Kidney (tissue), 14 donors: ENCODE measurements around the gene ZNF638. TPM values are rescaled to one million over a fixed set of nuclear protein-coding genes. Genes with fewer than 3 reads are reported as not detected.
A peak's percentile ranks its signal among the peaks of the same experiment; 100 is the strongest.

Experiments
- DNase-seq, 5 donors: peaks; one replicate each; pipeline ENCODE4 v3.0.0-alpha.2; 2013 to 2020
- FAIRE-seq: peaks from 2 replicates; lab custom pipeline; 2012; peaks lifted over from hg19 to GRCh38; lab: Jason Lieb, UNC
- H3K27ac ChIP-seq, 2 donors: one replicate each; pipeline ENCODE4 v1.7.0; 2013; ENCODE audit warnings: low read depth in 2 of 2, low read length in 2 of 2, inconsistent platforms in 1 of 2
- H3K27me3 ChIP-seq: one replicate; pipeline ENCODE4 v1.7.1; 2013; ENCODE audit warnings: low read length, inconsistent platforms; ENCODE audit not compliant: control insufficient read depth, insufficient read depth
- H3K36me3 ChIP-seq, 3 donors: one replicate each; pipeline versions ENCODE4 v1.7.0 to v1.7.1; 2013; ENCODE audit warnings: low read length in 3 of 3, control low read depth in 1 of 3, inconsistent platforms in 1 of 3; ENCODE audit not compliant: insufficient read depth in 3 of 3, control insufficient read depth in 2 of 3
- H3K4me1 ChIP-seq, 3 donors: one replicate each; pipeline versions ENCODE4 v1.7.0 to v1.7.1; 2013; ENCODE audit warnings: low read length in 3 of 3, inconsistent platforms in 1 of 3, low read depth in 1 of 3; ENCODE audit not compliant: control insufficient read depth in 2 of 3, insufficient read depth in 2 of 3
- H3K4me3 ChIP-seq, 3 donors: one replicate each; pipeline versions ENCODE4 v1.7.0 to v1.8.1; 2013; ENCODE audit warnings: low read length in 3 of 3, control low read depth in 1 of 3, inconsistent platforms in 1 of 3
- H3K9ac ChIP-seq, 3 donors: one replicate each; pipeline versions ENCODE4 v1.7.0 to v1.7.1; 2013; ENCODE audit warnings: low read length in 3 of 3, control low read depth in 1 of 3, inconsistent platforms in 1 of 3
- H3K9me3 ChIP-seq, 3 donors: one replicate each; pipeline versions ENCODE4 v1.7.0 to v1.7.1; 2013; ENCODE audit warnings: low read length in 3 of 3, control low read depth in 1 of 3, inconsistent platforms in 1 of 3; ENCODE audit not compliant: control insufficient read depth in 2 of 3, insufficient read depth in 1 of 3
- intact Hi-C: fragments of 100-400 bp; cut with DNase I; formaldehyde crosslinking; loops from one replicate; pipeline ENCODE4 v1.11.1; 2022
- polyA plus RNA-seq: library from polyadenylated mRNA; stranded (reverse); fragments of 350-450 nt; fragmentation: Illumina TruSeq; extraction: RNeasy Lipid Tissue Mini Kit (QIAGEN cat#74804); gene quantifications from one replicate; pipeline ENCODE4 v1.2.3, GENCODE V29; 2014; ENCODE audit warnings: low read depth, low replicate concordance; ENCODE audit not compliant: insufficient read depth
- total RNA-seq: library from RNA; stranded (reverse); fragmentation: NEBNext Ultra II Directional; extraction: Animal tissue kit (Norgen Biotek cat#: 25700); gene quantifications from one replicate; pipeline ENCODE4 v1.2.1, GENCODE V29; 2021
- TF ChIP-seq, protein P1 (sequence below): IDR thresholded peaks from 3 replicates; pipeline ENCODE4 v1.5.1; 2012; ENCODE audit warnings: mild to moderate bottlenecking, moderate library complexity, borderline replicate concordance; ENCODE audit not compliant: insufficient read depth; ENCODE audit errors: extremely low read depth
- donor health status: control.
- donor health status: control.
- donor health status: control.
- donor health status: control.
- donor health status: control.
- donor health status: DM: yes; HTN: yes; CAD: no.
- donor health status: Normal renal cell carcinoma (clear cell type).

ZNF638 gene
- total and polyA plus RNA-seq, 2 donors from 2014 or later = 84.8 to 122 TPM

DNA sequence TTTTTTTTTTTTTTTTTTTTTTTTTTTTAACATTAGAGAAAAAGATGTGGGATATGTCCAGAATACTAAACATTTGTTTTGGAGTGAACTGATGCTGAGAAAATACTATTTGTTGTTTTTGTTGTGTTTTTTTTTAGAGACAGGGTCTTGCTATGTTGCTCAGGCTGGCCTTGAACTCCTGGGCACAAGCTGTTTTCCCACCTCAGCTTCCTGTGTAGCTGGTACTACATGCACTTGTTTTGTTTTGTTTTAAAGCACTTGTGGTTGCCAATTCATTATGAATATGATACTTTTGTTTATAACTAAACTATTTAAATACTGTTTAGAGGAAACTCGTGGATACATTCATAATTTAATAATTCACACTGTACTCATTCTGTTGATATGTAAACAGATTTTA is 88.4 kb downstream of the ZNF638 start:
- Histone ChIP-seq H3K4me3 (no peak overlapping the region), H3K27ac (no peak overlapping the region), H3K9ac (no peak overlapping the region), H3K27me3 (no peaks in the 10 kb centered on the region), H3K4me1 (no peaks in the 10 kb centered on the region), H3K9me3 (no peaks in the 10 kb centered on the region), H3K36me3 (peaks cover 2 to 12% (median 9%) of the 10 kb centered on the region in 3 donors)
- DNase-seq = no peak
- TF ChIP-seq, protein P1, sequence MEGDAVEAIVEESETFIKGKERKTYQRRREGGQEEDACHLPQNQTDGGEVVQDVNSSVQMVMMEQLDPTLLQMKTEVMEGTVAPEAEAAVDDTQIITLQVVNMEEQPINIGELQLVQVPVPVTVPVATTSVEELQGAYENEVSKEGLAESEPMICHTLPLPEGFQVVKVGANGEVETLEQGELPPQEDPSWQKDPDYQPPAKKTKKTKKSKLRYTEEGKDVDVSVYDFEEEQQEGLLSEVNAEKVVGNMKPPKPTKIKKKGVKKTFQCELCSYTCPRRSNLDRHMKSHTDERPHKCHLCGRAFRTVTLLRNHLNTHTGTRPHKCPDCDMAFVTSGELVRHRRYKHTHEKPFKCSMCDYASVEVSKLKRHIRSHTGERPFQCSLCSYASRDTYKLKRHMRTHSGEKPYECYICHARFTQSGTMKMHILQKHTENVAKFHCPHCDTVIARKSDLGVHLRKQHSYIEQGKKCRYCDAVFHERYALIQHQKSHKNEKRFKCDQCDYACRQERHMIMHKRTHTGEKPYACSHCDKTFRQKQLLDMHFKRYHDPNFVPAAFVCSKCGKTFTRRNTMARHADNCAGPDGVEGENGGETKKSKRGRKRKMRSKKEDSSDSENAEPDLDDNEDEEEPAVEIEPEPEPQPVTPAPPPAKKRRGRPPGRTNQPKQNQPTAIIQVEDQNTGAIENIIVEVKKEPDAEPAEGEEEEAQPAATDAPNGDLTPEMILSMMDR = no peak
- FAIRE-seq = no peak
- intact Hi-C loops = no loop called here

GRCh38 chr2:71422786-71423185 is 91.2 kb downstream of the ZNF638 start:
- Histone ChIP-seq H3K4me1 (no peaks in the 10 kb centered on the region), H3K27ac (no peak overlapping the region), H3K9ac (no peak overlapping the region), H3K9me3 (no peaks in the 10 kb centered on the region), H3K36me3 (peaks cover 5 to 28% (median 16%) of the 10 kb centered on the region in 3 donors), H3K27me3 (no peaks in the 10 kb centered on the region), H3K4me3 (no peak overlapping the region)
- TF ChIP-seq, protein P1 = no peak
- DNase-seq = no peak
- intact Hi-C loops = no loop called here
- FAIRE-seq = no peak

DNA sequence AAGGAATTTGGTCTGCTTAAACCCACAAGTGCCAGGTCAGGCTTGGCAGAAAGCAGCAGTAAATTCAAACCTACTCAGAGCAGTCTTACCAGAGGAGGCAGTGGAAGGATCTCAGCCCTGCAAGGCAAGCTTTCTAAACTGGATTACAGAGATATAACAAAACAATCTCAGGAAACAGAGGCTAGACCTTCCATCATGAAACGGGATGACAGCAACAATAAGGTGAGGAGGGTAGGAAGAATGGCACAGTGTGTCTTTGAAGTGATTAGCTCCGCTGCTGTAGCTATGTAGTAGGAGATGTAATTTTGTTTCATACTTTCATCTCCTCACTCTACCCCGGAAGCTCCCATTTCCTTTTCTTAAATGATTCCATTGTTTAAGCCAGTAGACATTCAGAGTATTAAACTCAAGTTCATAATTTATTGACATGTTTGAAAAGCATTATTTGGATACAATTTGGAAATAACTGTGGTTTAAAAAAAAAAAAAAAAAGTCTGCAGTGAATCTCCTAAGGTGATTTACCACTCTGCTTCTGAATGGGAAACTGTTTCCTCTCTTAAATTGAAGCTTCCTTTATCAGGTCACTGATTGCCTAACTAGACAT is 92.3 kb downstream of the ZNF638 start:
- H3K9ac ChIP-seq = no peak overlapping the region
- no peak overlapping the region for H3K27ac ChIP-seq
- TF ChIP-seq, protein P1 = no peak
- no peaks in the 10 kb centered on the region for H3K27me3 ChIP-seq
- no peaks in the 10 kb centered on the region for H3K9me3 ChIP-seq
- peaks cover 0 to 4% (median 0%) of the 10 kb centered on the region in 3 donors for H3K4me1 ChIP-seq
- peaks cover 12 to 31% (median 16%) of the 10 kb centered on the region in 3 donors for H3K36me3 ChIP-seq
- FAIRE-seq (no peak), DNase-seq (peak in 1 of 5 donors; percentile 23)
- intact Hi-C loops = no loop called here
- H3K4me3 ChIP-seq = no peak overlapping the region

DNA sequence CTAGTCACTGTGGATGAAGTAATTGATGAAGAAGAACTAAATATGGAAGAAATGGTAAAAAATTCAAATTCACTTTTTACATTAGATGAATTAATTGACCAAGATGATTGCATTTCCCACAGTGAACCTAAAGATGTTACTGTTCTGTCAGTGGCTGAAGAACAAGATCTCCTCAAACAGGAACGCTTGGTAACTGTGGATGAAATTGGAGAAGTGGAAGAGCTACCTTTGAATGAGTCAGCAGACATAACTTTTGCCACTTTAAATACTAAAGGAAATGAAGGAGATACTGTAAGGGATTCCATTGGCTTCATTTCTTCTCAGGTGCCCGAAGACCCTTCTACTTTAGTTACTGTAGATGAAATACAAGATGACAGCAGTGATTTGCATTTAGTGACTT is 95.1 kb downstream of the ZNF638 start:
- no peak for DNase-seq
- intact Hi-C loops = no loop called here
- H3K9me3 ChIP-seq = no peaks in the 10 kb centered on the region
- TF ChIP-seq, protein P1 = no peak
- peaks cover 18 to 43% (median 25%) of the 10 kb centered on the region in 3 donors for H3K36me3 ChIP-seq
- H3K27me3 ChIP-seq = no peaks in the 10 kb centered on the region
- no peak overlapping the region for H3K9ac ChIP-seq
- H3K4me3 ChIP-seq = no peak overlapping the region
- FAIRE-seq = no peak
- no peak overlapping the region for H3K27ac ChIP-seq
- peaks cover 0 to 4% (median 0%) of the 10 kb centered on the region in 3 donors for H3K4me1 ChIP-seq
